HG02642 (cell line): ENCODE results near the gene NAV3.
A peak's percentile ranks its signal among the peaks of the same experiment; 100 is the strongest.

Experiments used
- ATAC-seq: cut with Tn5 transposase; IDR thresholded peaks from one replicate; pipeline ENCODE4 v1.9.1; 2021; ENCODE audit warnings: mild to moderate bottlenecking; ENCODE audit not compliant: unreplicated experiment, poor library complexity

Gene NAV3, protein sequence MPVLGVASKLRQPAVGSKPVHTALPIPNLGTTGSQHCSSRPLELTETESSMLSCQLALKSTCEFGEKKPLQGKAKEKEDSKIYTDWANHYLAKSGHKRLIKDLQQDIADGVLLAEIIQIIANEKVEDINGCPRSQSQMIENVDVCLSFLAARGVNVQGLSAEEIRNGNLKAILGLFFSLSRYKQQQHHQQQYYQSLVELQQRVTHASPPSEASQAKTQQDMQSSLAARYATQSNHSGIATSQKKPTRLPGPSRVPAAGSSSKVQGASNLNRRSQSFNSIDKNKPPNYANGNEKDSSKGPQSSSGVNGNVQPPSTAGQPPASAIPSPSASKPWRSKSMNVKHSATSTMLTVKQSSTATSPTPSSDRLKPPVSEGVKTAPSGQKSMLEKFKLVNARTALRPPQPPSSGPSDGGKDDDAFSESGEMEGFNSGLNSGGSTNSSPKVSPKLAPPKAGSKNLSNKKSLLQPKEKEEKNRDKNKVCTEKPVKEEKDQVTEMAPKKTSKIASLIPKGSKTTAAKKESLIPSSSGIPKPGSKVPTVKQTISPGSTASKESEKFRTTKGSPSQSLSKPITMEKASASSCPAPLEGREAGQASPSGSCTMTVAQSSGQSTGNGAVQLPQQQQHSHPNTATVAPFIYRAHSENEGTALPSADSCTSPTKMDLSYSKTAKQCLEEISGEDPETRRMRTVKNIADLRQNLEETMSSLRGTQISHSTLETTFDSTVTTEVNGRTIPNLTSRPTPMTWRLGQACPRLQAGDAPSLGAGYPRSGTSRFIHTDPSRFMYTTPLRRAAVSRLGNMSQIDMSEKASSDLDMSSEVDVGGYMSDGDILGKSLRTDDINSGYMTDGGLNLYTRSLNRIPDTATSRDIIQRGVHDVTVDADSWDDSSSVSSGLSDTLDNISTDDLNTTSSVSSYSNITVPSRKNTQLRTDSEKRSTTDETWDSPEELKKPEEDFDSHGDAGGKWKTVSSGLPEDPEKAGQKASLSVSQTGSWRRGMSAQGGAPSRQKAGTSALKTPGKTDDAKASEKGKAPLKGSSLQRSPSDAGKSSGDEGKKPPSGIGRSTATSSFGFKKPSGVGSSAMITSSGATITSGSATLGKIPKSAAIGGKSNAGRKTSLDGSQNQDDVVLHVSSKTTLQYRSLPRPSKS (N-terminal part only)

DNA sequence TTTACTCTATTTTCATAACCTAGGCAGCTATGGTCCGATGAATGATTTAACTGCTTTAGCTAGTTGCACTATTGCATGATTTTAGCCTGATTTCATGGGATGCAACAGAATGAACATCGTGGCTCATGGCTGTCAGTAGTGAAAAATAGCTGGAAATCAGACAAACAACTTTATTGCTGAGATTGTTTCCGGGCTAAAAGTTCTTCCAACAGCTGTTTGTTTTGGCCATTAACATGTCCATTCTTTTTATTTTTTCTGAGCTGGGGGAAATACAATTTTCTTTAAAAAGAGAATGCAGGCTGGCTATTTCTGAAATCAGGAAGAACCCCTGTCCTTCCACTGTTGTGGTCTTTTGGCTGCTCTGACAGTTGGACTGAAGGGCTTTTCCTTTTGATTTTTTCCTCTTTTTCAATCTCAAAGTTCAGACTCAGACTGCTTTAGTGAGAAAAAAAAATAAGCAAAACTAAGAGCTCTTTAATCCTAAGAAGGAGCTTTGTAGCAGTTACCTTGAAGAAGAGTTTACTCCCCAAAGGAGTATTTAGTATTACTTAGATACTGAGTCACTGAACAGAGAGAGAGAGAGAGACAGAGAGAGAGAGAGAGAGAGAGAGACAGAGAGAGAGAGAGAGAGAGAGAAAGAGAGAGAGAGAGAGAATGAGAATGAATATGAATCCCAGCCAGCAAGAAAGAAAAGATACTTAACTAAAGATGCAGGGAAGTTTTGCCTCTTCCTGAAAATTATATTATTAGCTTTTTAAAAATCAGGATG lies at the start of gene NAV3:
Gene NAV3 (plus strand): TSS at position 312 of the 769 bp plus-strand sequence. CDS start 568 bp downstream, outside the sequence.
- no peak for ATAC-seq

DNA sequence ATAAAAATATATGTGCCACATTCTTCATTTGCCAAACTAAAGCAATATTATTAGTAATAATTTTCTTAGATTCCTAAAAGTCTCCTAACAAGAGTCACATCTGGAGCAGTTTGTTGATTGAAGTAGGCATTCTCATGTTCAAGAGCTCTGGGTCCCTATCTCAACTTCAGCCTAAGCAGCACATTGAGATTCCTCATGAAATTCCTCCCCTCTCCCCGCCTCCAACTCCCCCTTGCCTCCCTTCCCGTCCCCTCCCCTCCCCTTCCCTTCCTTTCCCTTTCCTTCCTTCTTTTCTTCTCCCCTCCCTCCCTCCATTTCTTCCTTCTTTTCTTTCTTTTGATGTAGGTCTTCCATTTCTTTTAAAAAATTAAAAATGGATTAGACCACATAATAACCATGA lies 48.7 kb upstream of the NAV3 start:
- ATAC-seq: no peak

DNA sequence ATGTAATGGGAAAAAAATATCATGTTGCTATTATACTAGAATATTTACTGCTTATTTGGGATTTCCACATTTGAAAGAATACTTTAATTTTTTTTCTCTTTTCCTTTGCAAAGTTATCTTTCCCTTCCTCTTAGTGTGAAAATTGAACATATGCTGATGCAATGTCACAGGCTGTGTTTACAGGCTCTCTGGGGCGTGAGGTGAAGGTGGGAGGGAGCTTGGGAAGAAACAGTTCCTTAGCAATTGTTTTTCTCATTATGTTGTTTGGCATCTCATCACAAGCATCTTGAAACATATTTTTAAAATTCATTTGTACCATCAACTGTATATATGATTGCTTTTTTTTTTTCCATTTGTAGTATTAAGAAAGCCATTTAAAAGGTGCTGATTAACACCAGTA lies 47.9 kb upstream of the NAV3 start:
- ATAC-seq: no peak

DNA sequence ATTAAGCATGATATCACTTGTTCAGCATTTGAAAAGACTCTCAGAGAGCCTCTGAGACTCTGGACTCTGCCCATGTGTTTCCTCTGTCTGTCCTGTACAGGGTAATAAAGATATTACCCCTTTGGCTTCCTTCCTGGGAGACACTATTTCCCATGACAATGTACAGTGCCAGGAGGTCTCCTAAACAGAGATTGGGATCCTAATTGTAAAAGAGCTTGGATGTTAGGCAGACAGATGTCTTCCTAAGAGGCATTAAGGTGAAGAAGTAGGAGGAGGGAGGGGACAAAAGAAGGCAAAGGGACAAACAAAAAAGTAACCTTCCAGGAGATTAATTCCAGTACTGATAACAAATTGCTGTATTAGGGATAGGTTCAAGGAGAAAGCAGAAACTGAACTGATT lies 45.5 kb upstream of the NAV3 start:
- no peak for ATAC-seq

DNA sequence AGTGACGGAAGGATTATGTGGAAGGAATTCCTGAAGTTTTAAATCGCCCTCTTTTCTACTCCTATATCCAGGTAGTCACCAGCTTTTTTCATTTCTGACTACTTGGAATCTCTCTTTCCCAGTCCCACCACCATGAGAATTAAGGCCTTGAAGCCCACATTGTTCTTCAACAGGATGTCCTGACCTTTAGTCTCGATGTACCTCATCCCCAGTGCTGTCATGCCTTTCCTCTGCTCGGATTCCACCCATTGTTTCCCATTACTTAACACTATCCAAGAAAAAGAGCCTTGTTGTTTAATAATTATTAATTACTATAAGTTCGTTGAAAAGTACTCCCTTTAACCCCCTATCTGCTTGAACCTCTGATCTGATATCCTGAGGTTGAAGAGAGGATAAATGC lies 44.0 kb upstream of the NAV3 start:
- ATAC-seq: no peak

DNA sequence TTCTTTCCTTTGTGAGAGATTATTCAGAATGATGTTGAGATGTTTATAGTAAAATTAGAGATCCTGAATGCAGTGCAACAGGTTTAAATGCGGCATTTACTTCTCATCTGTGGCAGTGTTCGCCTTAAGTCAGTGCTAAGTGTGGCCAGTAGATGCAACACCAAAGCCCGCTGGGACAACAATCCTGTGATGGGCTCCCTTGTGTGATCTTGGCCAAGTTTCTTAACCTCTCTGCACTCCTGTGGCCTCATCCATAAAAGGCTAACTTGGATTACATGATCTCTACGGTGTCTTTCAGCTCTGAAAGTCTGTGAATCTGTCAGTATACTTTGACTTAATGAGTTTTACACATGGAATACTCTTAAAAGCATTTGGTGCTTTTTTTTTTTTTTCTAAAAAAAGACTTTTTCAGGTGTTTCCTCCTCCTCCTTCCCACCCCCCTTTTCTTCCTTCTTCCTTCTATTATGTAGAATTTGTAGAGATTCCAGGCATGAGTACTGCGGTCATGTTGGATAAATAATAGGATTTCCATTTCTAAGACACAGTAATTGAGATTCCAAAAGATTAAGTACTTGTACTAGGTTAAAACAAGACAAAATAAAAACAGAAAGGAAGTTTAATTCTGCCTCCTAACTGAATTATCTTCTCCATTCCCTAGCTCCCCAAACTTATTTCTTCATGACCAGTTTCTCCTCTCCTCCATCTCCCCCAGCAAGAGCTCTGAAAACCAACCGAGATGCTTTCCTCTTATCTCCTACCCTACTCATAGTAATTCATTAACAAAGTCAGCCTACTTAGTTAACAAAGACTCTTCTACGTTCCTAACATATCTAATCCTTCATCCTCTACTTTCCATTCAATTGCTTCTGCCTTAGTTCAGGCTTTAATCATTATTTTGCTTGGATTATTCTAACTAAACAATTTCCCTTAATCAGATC lies 42.2 kb upstream of the NAV3 start:
- ATAC-seq: no peak

DNA sequence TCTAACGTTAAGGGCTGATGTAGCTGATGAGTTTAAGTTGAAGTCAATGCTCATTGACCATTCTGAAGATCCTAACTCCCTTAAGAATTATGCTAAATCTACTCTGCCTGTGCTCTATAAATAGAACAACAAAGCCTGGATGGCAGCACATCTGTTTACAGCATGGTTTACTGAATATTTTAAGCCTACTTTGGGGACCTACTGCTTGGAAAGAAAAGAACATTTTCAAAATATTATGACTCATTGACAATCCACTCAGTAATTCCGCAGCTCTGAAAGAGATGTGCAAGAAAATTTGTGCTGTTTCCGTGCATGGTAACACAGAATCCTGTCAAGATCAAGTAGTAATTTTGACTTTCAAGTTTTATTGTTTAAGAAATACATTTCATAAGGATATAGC lies 35.0 kb upstream of the NAV3 start:
- ATAC-seq: no peak

DNA sequence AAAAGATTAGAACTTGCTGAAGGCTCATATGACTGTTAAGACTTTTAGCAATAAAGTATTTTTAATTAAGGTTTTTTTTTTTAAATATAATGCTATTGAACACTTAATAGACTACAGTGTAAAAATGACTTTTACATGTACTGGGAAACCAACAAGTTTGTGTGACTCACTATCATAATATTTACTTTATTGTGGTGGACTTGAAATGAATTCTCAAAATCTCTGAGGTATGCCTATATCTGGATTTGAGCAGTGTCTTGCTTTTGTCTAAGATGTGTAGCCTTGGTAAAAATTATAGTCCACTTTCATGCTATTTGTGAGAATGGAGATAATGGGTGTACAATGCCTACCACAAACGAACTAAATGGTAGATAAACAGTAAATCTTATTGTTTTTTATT lies 33.9 kb upstream of the NAV3 start:
- ATAC-seq: no peak

DNA sequence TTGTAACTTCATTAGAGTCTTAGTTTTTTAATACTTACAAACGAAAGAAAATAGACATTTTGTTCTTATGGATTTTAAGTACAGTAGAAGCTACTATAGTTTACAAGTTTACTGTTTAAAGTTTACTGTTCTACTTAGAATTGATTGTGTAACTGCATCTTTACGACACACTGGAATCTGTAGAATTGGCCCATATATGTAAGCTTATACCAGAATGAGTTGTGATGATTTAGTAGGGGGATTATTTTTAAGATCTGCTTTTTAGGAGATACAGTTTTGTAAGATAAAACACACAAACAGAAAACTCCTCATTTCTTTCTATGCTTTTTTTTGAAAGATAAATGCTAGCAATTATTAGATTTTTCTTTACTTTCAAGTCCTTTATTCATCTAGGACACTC lies 30.2 kb upstream of the NAV3 start:
- no peak for ATAC-seq

DNA sequence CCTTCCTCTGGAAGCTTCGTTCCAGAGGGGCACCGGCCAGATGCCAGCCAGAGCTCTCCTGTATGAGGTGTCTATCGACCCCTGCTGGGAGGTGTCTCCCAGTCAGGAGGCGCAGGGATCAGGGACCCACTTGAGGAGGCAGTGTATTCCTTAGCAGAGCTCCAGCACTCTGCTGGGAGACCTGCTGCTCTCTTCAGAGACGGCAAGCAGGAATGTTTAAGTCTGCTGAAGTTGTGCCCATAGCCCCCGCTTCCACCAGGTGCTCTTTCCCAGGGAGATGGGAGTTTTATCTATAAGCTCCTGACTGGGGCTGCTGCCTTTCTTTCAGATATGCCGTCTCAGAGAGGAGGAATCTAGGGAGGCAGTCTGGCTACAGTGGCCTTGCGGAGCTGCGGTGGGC lies 22.2 kb upstream of the NAV3 start:
- no peak for ATAC-seq

DNA sequence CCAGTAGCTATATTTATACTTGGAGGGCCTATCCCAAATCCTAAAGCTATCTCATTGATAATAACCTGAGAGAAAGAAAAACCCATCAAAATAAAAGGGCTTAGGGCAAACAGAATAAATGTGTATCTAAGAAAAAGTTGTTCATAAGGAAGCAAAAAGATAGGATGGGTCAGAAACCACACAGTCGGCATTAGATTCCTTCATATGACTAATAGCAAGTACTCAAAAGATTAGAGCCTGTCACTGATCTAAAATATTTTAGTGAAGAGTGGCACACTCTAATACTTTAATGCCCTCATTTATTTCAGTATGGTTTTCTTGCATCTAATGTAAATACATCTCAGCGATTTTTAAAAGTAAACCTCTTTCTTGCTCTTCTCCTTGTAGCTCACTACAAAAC lies 17.1 kb upstream of the NAV3 start:
- ATAC-seq: no peak

DNA sequence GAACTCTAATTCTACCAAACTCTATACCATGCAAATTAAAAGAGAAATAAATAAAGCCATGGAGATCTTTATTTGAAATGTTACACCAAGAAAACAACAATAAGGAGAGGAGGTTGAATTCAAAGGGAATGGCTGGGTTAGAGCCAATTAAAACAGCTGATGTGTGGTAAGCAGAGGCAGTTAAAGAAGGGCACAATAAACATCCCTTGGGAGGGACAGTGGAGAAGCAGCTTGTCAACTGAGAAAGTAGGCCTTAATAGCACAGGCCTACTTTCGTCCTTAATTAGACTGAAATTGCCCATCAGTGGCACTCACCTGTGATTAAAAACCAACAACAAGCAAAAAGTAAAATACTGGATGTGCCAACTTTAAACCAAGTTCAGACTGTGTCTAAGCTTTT lies 16.3 kb upstream of the NAV3 start:
- no peak for ATAC-seq

DNA sequence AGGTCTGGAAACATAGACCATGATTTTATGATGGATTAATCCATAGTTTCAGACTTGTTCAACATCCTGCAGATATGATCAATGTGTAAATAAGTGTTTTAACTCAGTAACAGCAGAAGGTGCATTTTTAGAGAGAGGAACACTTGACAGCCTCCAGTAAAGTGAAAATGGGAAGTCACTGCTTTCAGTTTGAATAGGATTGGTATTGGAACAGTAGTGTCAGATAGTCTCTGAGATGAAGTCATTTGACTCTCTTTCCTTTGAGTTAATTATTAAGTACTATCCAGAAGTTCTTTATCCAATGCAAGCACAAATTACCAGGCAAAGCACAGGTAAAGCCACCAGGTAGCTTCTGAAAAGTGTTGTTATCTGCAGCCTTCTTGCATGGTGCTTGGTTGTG lies 14.5 kb upstream of the NAV3 start:
- peak; percentile 94 for ATAC-seq

DNA sequence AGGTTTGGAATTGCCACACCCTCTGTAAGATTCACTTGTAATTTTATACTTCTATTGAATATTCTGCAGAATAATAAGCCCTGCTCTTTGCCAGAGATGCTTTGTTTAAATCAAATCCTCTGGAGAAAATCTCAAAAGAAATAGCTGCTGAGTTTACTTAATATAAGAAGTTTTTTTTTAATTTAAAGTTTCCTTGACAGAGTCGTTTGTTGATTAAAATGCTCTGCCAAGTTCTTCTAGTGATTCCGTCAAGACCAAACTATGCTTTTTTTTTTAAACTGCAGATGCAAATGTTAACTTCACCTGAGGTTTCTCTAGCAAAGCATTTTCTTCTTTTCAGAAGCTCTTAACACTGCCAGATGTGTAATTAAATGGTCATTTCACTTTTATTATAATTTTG lies 13.4 kb upstream of the NAV3 start:
- no peak for ATAC-seq

DNA sequence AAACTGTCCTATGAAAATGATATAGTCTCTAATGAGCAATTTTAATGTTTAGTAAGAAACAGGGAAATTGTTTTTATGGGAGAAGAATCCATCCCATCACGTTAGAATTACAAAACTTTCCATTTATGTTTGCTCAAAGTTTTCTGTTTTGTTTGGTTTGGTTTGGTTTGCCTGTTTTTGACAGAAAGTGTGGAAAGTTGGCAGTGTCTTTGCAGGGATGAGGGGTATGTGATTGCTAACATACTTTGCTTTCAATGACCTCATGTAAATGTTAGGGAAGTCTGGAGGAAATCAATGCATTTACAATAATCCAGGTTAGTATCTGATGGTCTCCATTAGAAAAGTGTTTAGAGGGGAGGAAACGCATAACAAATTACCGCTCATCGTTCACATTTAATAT lies 12.3 kb upstream of the NAV3 start:
- ATAC-seq: no peak

DNA sequence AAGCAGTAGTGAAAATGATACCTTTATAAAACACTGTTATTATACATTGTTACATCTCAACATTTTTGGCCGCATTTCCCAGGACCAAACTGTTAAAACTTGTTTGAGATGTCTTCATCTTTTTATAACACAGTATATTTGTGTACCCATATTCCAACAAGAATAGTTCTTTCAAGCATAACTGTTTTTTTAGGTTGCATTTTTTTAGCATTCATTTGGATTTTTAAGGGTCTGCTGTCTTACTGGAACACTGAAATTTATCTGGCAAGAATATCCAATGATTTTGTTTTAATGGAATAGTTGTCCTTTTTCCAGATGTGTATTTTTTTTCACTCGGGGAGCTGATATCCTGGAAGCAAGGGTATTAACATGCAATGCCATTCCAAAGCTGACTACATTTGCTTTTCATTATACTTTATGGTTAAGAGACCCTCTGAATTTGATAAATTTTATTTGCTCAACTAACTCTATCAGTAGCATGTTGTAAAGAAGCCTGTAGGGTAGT lies 8.9 kb upstream of the NAV3 start:
- ATAC-seq: no peak

DNA sequence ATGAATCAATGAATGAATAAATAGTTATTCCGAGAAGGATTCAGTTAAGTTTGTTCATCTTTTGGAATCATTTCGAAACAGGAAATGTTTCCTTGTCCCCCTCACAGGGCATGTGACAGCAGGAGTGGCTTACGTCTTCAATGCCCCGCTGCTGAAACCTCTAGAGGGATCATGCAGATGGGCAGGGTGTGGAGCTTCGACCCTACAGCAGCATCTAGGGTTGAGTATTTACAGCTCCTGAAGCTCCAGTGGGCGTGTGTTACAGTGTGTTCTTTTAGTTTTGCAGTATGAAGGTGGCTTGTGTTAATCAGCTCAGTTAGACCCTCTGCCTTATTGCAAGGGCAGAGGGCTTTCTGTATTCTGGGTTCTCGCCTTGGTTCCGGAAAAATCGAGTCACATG lies 2.6 kb downstream of the NAV3 start:
- no peak for ATAC-seq

DNA sequence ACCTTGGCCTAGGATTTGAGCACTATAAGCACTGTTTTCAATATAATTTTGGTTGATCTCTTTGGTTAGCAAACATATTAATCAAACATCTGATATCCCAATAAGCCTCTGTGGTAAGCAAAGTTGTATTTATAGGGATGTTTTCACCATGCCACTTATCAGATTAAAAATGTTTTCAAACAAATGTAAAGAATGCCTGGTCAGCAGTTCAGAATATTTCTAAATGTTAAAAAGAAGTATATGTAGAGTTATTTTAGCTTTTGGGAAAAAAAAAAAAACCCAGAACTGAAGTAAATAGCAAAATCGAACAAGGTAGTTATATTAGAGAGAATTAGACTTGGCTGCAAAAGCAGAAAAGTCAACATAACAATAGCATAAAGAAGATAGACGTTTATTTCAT lies 3.9 kb downstream of the NAV3 start:
- ATAC-seq: no peak

DNA sequence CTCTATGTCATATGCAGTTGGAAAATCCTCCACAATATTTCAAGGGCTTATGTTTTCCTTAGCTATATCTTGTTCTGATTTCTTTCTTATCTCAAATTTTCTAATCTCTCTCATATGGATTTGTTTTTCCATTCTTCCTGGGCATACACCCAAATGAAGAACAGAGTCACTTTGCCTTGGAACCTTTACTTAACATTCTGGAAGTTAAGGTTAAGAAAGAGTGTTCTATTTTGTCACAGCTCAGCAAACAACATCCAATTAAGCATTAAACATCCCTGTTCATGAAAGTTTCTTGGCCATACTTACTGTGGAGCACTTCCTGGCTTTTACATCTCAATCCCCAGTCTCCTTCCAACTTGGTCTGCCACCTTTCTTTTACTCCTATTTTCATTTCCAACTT lies 5.3 kb downstream of the NAV3 start:
- no peak for ATAC-seq
